ENCODE results near the gene SFXN5. TPM values are rescaled to one million over a fixed set of nuclear protein-coding genes. Genes with fewer than 3 reads are reported as not detected.

The SFXN5 gene
- total and polyA plus RNA-seq, 2 of the 8 experiments (the other 6 are each of a cell fraction or from before 2014, with no cell fraction given), result 29.3 to 33.1 TPM

DNA sequence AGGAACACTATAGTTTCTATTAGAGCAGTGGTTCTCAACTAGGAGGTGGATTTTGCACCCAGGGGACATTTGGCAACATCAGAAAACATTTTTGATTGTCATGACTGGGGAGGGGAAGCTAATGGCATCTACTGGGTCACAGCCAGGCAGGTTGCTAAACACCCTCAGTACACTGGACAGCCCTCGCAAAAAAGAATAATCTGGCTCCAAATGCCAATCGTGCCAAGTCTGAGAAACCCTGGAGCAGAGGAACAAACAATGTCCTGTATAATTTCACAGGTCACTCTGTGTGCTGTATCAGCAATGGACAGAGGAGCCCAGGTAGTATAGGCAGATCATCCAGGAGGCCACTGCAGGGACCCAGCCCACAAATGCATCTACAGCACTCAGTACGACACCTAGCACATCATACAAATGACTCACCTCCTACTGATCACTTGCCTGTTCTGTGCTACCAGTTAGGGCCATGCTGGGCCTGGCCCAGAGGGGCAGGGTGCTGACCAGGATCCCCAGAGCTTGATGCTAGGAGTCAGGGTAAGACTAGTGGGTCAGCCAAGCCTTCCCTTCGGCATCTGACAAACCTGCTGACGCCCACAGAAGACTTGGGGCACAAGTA, 37.6 kb downstream of the SFXN5 start:
- Histone ChIP-seq H3K9me3 (ENCODE audit: insufficient read depth in 2 of 2, low read depth in 1 of 2, low read length in 1 of 2) (no peaks in the 10 kb centered on the region), H3K14ac (ENCODE audit: insufficient read length) (no peak overlapping the region), H2BK15ac (ENCODE audit: low read length) (no peak overlapping the region), H3K36me3 (ENCODE audit: control insufficient read depth in 2 of 4, insufficient read depth in 4 of 4, low read length in 3 of 4) (no peaks in the 10 kb centered on the region; a peak in 2 of 8 replicates), H3K23ac (ENCODE audit: insufficient read length) (no peak overlapping the region), H3K4ac (replicated peaks; ENCODE audit: insufficient read length, low read depth, low read length) (no peak overlapping the region), H3K9ac (replicated peaks in 1 of 4; ENCODE audit: extremely low read depth in 1 of 4, low read depth in 3 of 4, low read length in 3 of 4) (no peak overlapping the region), H3K79me1 (ENCODE audit: low read depth, low read length) (no peaks in the 10 kb centered on the region), H4K5ac (ENCODE audit: insufficient read length, low read depth, low read length) (no peak overlapping the region), H2AFZ (ENCODE audit: low read length) (no peak overlapping the region), H4K91ac (replicated peaks; ENCODE audit: insufficient read length, low read length) (no peak overlapping the region), H3K27me3 (replicated peaks in 1 of 4; ENCODE audit: control insufficient read depth in 3 of 4, extremely low read depth in 1 of 4, insufficient read depth in 3 of 4, low read length in 3 of 4) (no peaks in the 10 kb centered on the region), H3K4me1 (replicated peaks in 1 of 4; ENCODE audit: control insufficient read depth in 3 of 4, insufficient read depth in 4 of 4, low read length in 3 of 4) (peaks cover 0 to 16% (median 8%) of the 10 kb centered on the region in 4 experiments; a peak in 5 of 7 replicates), H4K20me1 (replicated peaks in 1 of 2; ENCODE audit: control insufficient read depth in 1 of 2, insufficient read depth in 2 of 2, low read length in 2 of 2) (peaks cover 5 to 10% of the 10 kb centered on the region in 2 experiments), H4K8ac (ENCODE audit: extremely low read depth, insufficient read depth, low read length) (no peak overlapping the region), H3K4me3 (ENCODE audit: extremely low read depth in 1 of 4, insufficient read depth in 2 of 4, low read depth in 3 of 4, low read length in 4 of 4) (no peak overlapping the region), H3K27ac (ENCODE audit: low read depth, low read length) (no peak overlapping the region), H2BK5ac (ENCODE audit: low read depth, low read length) (no peak overlapping the region), H3K79me2 (ENCODE audit: control insufficient read depth in 1 of 2, insufficient read depth in 2 of 2, low read length in 2 of 2) (no peaks in the 10 kb centered on the region), H2BK12ac (ENCODE audit: low read depth, low read length) (no peak overlapping the region), H3K23me2 (ENCODE audit: low read depth, low read length) (no peaks in the 10 kb centered on the region), H3K4me2 (ENCODE audit: insufficient read depth in 1 of 2, low read depth in 2 of 2, low read length in 2 of 2) (no peak overlapping the region), H2AK5ac (ENCODE audit: low read depth, low read length) (no peak overlapping the region), H2BK20ac (ENCODE audit: low read length) (no peak overlapping the region), H3K18ac (ENCODE audit: extremely low read depth, low read length) (no peak overlapping the region), H3K56ac (replicated peaks; ENCODE audit: insufficient read length, low read depth, low read length) (no peak overlapping the region), H2BK120ac (replicated peaks; ENCODE audit: low read depth, low read length) (no peak overlapping the region)
- FAIRE-seq (no peak), DNase-seq (ENCODE audit: low read depth in 1 of 2, low spot score in 2 of 2) (no peak)
- TF ChIP-seq ASH2L (IDR thresholded peaks at IDR 0.05; ENCODE audit: low read length) (no peak), SRF (IDR thresholded peaks at IDR 0.05; ENCODE audit: low read depth, low read length) (no peak)
- ChIA-PET CTCF (ENCODE audit: partially characterized antibody) (interaction anchor here (1.1 to 3.3 kb wide), 6 partner anchors 31 to 143 kb away, joined by 3 to 11 read pairs (median 6); no protein-coding TSS in a partner anchor), POLR2A (ENCODE audit: partially characterized antibody) (interaction anchor here (1.0 to 1.3 kb wide), 2 partner anchors 10 to 13 kb away, joined by 3 read pairs; no protein-coding TSS in a partner anchor)
- WGBS, 2 experiments (ENCODE audit: extremely low coverage in 1 of 2, insufficient coverage in 1 of 2, insufficient read length in 1 of 2, insufficient replicate concordance in 2 of 2, low coverage in 1 of 2, low lambda C conversion rate in 2 of 2, missing lambda C conversion rate in 1 of 2), result 94% methylated on average over 5 of the region's 5 CpGs; no CpG with 5 or more reads in 1 of the 2 experiments
